Spleen (tissue), 7 donors: Measurements from ENCODE around the gene KLHL18.

Experiments
- CTCF ChIP-seq, 11 experiments: fragments of 200-600 bp in 7 of 11; fragments of 450-650 bp in 4 of 11; sonication (generic) in 4 of 11; IDR thresholded peaks in 8 of 11; conservative IDR thresholded peaks in 3 of 11; 1 replicate in 7 of 11; 2 replicates in 4 of 11; pipeline versions ENCODE4 v1.4.0 to v1.8.0; 2016 to 2021; ENCODE audit warnings: antibody characterized with exemption in 11 of 11, inconsistent platforms in 4 of 11, mild to moderate bottlenecking in 1 of 11
- POLR2A ChIP-seq, 3 donors: fragments of 450-650 bp; IDR thresholded peaks; one replicate each; pipeline ENCODE4 v1.5.1; 2017; ENCODE audit warnings: antibody characterized with exemption in 3 of 3, mild to moderate bottlenecking in 1 of 3
- donor health status: DM: no; HTN: no; CAD: no; lungs with moderate emphysema.
- donor health status: DM: no; HTN: no; CAD: no.
- donor health status: DM: no; HTN: no; CAD: no.

- TF ChIP-seq POLR2A (IDR thresholded peaks at IDR 0.05) = no peak
- no peak for TF ChIP-seq CTCF (IDR thresholded peaks at IDR 0.05 in 8 of 11, conservative IDR thresholded peaks at IDR 0.05 in 3 of 11)
These were observed 35.3 kb upstream of the KLHL18 start for GRCh38 chr3:47247131-47248064.
